Lower lobe of right lung (tissue), 2 donors: ENCODE data around the gene DNAJC6. TPM values are rescaled to one million over a fixed set of nuclear protein-coding genes. Genes with fewer than 3 reads are reported as not detected.
"Not testable (repeated sequence)": the region's sequence is repeated elsewhere in the genome, so short reads cannot be mapped to it uniquely, and the experiment has no call there.

Experiments
- ATAC-seq, 2 donors: fragments of 200-7000 bp; cut with Tn5 transposase; one replicate each; pipeline ENCODE4 v1.9.1; 2020 to 2022; ENCODE audit warnings: mild to moderate bottlenecking in 2 of 2, moderate library complexity in 2 of 2
- DNase-seq: peaks from one replicate; pipeline ENCODE4 v3.0.0-alpha.2; 2020
- H3K27ac ChIP-seq: fragments of 200-600 bp; one replicate; pipeline ENCODE4 v1.8.0; 2022
- H3K27me3 ChIP-seq: fragments of 200-600 bp; one replicate; pipeline ENCODE4 v1.8.0; 2022; ENCODE audit warnings: low read depth
- H3K36me3 ChIP-seq: fragments of 200-600 bp; one replicate; pipeline ENCODE4 v1.8.0; 2022; ENCODE audit warnings: mild to moderate bottlenecking
- H3K4me1 ChIP-seq: fragments of 200-600 bp; one replicate; pipeline ENCODE4 v1.8.0; 2022
- H3K4me3 ChIP-seq: fragments of 200-600 bp; one replicate; pipeline ENCODE4 v1.8.0; 2022; ENCODE audit warnings: mild to moderate bottlenecking
- H3K9me3 ChIP-seq: fragments of 200-600 bp; one replicate; pipeline ENCODE4 v1.8.0; 2022
- CTCF ChIP-seq: fragments of 200-600 bp; IDR thresholded peaks from one replicate; pipeline ENCODE4 v1.8.0; 2022; ENCODE audit warnings: antibody characterized with exemption, mild to moderate bottlenecking
- intact Hi-C: fragments of 100-400 bp; cut with DNase I; formaldehyde crosslinking; loops from one replicate; pipeline ENCODE4 v1.11.0; 2022
- total RNA-seq: library from RNA; stranded (reverse); fragmentation: NEBNext Ultra II Directional; extraction: Animal tissue kit (Norgen Biotek cat#: 25700); gene quantifications from one replicate; pipeline ENCODE4 v1.2.1, GENCODE V29; 2021
- donor health status: DM: no; HTN: yes; CAD: no; lungs with severe emphysema.

The DNAJC6 gene
- total RNA-seq, 1 donor from 2014 or later, result 10.5 TPM

GRCh38 chr1:65444128-65444640, 134.8 kb downstream of the DNAJC6 start:
- Histone ChIP-seq H3K4me1 (no peaks in the 10 kb centered on the region), H3K27me3 (no peaks in the 10 kb centered on the region), H3K4me3 (no peak overlapping the region), H3K27ac (no peak overlapping the region), H3K36me3 (no peaks in the 10 kb centered on the region), H3K9me3 (no peaks in the 10 kb centered on the region)
- no peak for ATAC-seq
- TF ChIP-seq CTCF, result no peak
- DNase-seq, result no peak
- intact Hi-C loops, result no loop called here

GRCh38 chr1:65445837-65446236, 136.5 kb downstream of the DNAJC6 start:
- no peak for TF ChIP-seq CTCF
- ATAC-seq (no peak), DNase-seq (no peak)
- Histone ChIP-seq H3K9me3 (no peaks in the 10 kb centered on the region), H3K4me1 (no peaks in the 10 kb centered on the region), H3K36me3 (no peaks in the 10 kb centered on the region), H3K27ac (no peak overlapping the region), H3K27me3 (no peaks in the 10 kb centered on the region), H3K4me3 (no peak overlapping the region)
- intact Hi-C loops, result no loop called here

- H3K27me3 ChIP-seq, result no peaks in the 10 kb centered on the region
- DNase-seq (no peak), ATAC-seq (no peak)
- H3K4me1 ChIP-seq, result no peaks in the 10 kb centered on the region
- H3K4me3 ChIP-seq, result no peak overlapping the region
- no peaks in the 10 kb centered on the region for H3K36me3 ChIP-seq
- H3K9me3 ChIP-seq, result no peaks in the 10 kb centered on the region
- H3K27ac ChIP-seq, result no peak overlapping the region
- TF ChIP-seq CTCF, result no peak
- intact Hi-C loops, result no loop called here
Measured at GRCh38 chr1:65449214-65449823, 140.0 kb downstream of the DNAJC6 start.

GRCh38 chr1:65455678-65456077, 146.3 kb downstream of the DNAJC6 start:
- intact Hi-C loops, H3K27ac ChIP-seq, ATAC-seq, H3K4me1 ChIP-seq, H3K9me3 ChIP-seq, DNase-seq, H3K27me3 ChIP-seq, H3K4me3 ChIP-seq, H3K36me3 ChIP-seq: not testable (repeated sequence)

- ATAC-seq (no peak), DNase-seq (no peak)
- no peak overlapping the region for H3K27ac ChIP-seq
- TF ChIP-seq CTCF, result no peak
- no peaks in the 10 kb centered on the region for H3K9me3 ChIP-seq
- H3K27me3 ChIP-seq, result no peaks in the 10 kb centered on the region
- intact Hi-C loops, result no loop called here
- no peaks in the 10 kb centered on the region for H3K4me1 ChIP-seq
- H3K4me3 ChIP-seq, result no peak overlapping the region
- H3K36me3 ChIP-seq, result no peaks in the 10 kb centered on the region
Measured at GRCh38 chr1:65456481-65456880, 147.1 kb downstream of the DNAJC6 start.

- DNase-seq (no peak), ATAC-seq (no peak)
- no peaks in the 10 kb centered on the region for H3K27me3 ChIP-seq
- no peak overlapping the region for H3K27ac ChIP-seq
- no peak overlapping the region for H3K4me3 ChIP-seq
- no peak for TF ChIP-seq CTCF
- H3K36me3 ChIP-seq, result no peaks in the 10 kb centered on the region
- H3K4me1 ChIP-seq, result no peaks in the 10 kb centered on the region
- intact Hi-C loops, result no loop called here
- no peaks in the 10 kb centered on the region for H3K9me3 ChIP-seq
Measured at GRCh38 chr1:65457868-65458267, 148.5 kb downstream of the DNAJC6 start.
